Stomach (tissue), 9 donors: ENCODE results near the gene TNFRSF8. TPM values are rescaled to one million over a fixed set of nuclear protein-coding genes. Genes with fewer than 3 reads are reported as not detected.
A peak's percentile ranks its signal among the peaks of the same experiment; 100 is the strongest.

Experiments used
- DNase-seq, 2 donors: peaks; one replicate each; pipeline versions ENCODE4 v3.0.0 to v3.0.0-alpha.2; 2013 to 2019
- H3K27ac ChIP-seq, 5 donors: fragments of 200-600 bp in 4 of 5; sonication (generic) in 4 of 5; one replicate each; pipeline ENCODE4 v1.5.1; 2013 to 2019; ENCODE audit warnings: mild to moderate bottlenecking in 1 of 5, moderate library complexity in 1 of 5
- H3K27me3 ChIP-seq, 3 donors: fragments of 200-600 bp; sonication (generic); one replicate each; pipeline ENCODE4 v1.5.1; 2017 to 2019; ENCODE audit warnings: mixed run types in 1 of 3
- H3K36me3 ChIP-seq, 4 donors: fragments of 200-600 bp; sonication (generic); 1 replicate in 3 of 4; 2 replicates in 1 of 4; pipeline ENCODE4 v1.5.1; 2016 to 2019
- H3K4me1 ChIP-seq, 4 donors: fragments of 200-600 bp; sonication (generic); one replicate each; pipeline ENCODE4 v1.5.1; 2016 to 2019
- H3K4me3 ChIP-seq, 4 donors: fragments of 200-600 bp; sonication (generic) in 3 of 4; one replicate each; pipeline ENCODE4 v1.5.1; 2016 to 2019; ENCODE audit warnings: mild to moderate bottlenecking in 1 of 4
- H3K9me3 ChIP-seq, 4 donors: fragments of 200-600 bp; sonication (generic); one replicate each; pipeline ENCODE4 v1.5.1; 2016 to 2019
- EP300 ChIP-seq: sonication (generic); formaldehyde crosslinking; IDR thresholded peaks from one replicate; pipeline ENCODE4 v1.6.1; 2017; ENCODE audit warnings: antibody characterized with exemption
- POLR2A ChIP-seq, 4 donors: fragments of 450-650 bp; IDR thresholded peaks; one replicate each; pipeline ENCODE4 v1.6.1; 2016; ENCODE audit warnings: antibody characterized with exemption in 4 of 4, control low read depth in 2 of 4, mild to moderate bottlenecking in 1 of 4, moderate library complexity in 1 of 4
- POLR2AphosphoS5 ChIP-seq, 3 donors: sonication (generic); formaldehyde crosslinking; IDR thresholded peaks; one replicate each; pipeline ENCODE4 v1.6.1; 2016; ENCODE audit warnings: antibody characterized with exemption in 3 of 3
- WGBS, 5 donors: extraction: QIAGEN DNeasy Blood & Tissue Kit in 3 of 5; methylation state at CpG; one replicate each; pipeline versions ENCODE4 v1.1.5 to v1.1.7; 2013 to 2018; 5-methylcytosine and 5-hydroxymethylcytosine counted together
- intact Hi-C: fragments of 100-400 bp; cut with DNase I; formaldehyde crosslinking; loops from one replicate; pipeline ENCODE4 v1.15.1; 2023; ENCODE audit warnings: low total_unique reads
- polyA plus RNA-seq, 3 donors: library from polyadenylated mRNA; stranded (reverse); fragments of 200-250 nt; gene quantifications; one replicate each; pipeline ENCODE4 v1.2.3, GENCODE V29; 2013
- total RNA-seq, 5 donors: library from RNA; depleted of rRNA; stranded (reverse); fragments of >200 nt; gene quantifications; one replicate each; pipeline versions ENCODE4 v1.1.0 to v1.2.3, GENCODE V29; 2014 to 2016
- TF ChIP-seq, protein P1 (sequence below), 7 experiments: fragments of 450-650 bp in 4 of 7; fragments of 200-600 bp in 3 of 7; sonication (generic) in 3 of 7; IDR thresholded peaks; one replicate each; pipeline ENCODE4 v1.5.1; 2016 to 2019; ENCODE audit warnings: antibody characterized with exemption in 7 of 7, control low read depth in 2 of 7, mild to moderate bottlenecking in 1 of 7
- donor health status: healthy with polysubstance abuse.
- donor health status: Bipolar disorder and iron deficiency.
- donor health status: healthy.

Gene TNFRSF8
- total and polyA plus RNA-seq, 8 donors, result 0.18 to 2.1 (median 0.88) TPM; not detected in 2

DNA sequence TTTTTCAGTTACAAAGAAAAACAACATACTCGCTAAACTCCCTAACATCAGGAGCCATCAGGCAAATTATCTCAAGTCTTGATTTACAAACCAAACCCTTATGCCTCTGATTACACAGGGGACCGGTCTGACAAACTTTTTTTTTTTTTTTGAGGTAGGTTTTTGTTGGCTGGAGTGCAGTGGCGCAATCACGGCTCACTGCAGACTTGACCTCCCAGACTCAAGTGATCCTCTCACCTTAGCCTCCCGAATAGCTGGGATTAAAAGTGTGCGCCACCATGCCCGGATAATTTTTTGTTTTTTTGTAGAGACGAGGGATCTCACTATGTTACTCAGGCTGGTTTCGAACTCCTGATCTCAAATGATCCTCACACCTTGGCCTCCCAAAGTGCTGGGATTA is 47.6 kb upstream of the TNFRSF8 start:
- WGBS, 5 donors, result 65 to 78% (median 76%) methylated on average over 9 of the region's 9 CpGs
- no peaks in the 10 kb centered on the region for H3K27me3 ChIP-seq
- intact Hi-C loops, result no loop called here
- peaks cover 6 to 13% (median 10%) of the 10 kb centered on the region in 4 donors for H3K4me1 ChIP-seq
- no peak for DNase-seq
- H3K9me3 ChIP-seq, result no peaks in the 10 kb centered on the region
- H3K27ac ChIP-seq, result peak overlapping the region in 3 of 5 donors; percentile 46
- no peak overlapping the region for H3K4me3 ChIP-seq
- peaks cover 23 to 41% (median 35%) of the 10 kb centered on the region in 4 donors for H3K36me3 ChIP-seq
- TF ChIP-seq POLR2AphosphoS5 (IDR thresholded peaks at IDR 0.05) (no peak), POLR2A (IDR thresholded peaks at IDR 0.05) (no peak), EP300 (no peak)
- TF ChIP-seq, protein P1, sequence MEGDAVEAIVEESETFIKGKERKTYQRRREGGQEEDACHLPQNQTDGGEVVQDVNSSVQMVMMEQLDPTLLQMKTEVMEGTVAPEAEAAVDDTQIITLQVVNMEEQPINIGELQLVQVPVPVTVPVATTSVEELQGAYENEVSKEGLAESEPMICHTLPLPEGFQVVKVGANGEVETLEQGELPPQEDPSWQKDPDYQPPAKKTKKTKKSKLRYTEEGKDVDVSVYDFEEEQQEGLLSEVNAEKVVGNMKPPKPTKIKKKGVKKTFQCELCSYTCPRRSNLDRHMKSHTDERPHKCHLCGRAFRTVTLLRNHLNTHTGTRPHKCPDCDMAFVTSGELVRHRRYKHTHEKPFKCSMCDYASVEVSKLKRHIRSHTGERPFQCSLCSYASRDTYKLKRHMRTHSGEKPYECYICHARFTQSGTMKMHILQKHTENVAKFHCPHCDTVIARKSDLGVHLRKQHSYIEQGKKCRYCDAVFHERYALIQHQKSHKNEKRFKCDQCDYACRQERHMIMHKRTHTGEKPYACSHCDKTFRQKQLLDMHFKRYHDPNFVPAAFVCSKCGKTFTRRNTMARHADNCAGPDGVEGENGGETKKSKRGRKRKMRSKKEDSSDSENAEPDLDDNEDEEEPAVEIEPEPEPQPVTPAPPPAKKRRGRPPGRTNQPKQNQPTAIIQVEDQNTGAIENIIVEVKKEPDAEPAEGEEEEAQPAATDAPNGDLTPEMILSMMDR (IDR thresholded peaks at IDR 0.05), result no peak

GRCh38 chr1:12016182-12016581 is 46.9 kb upstream of the TNFRSF8 start:
- intact Hi-C loops, result no loop called here
- Histone ChIP-seq H3K4me3 (no peak overlapping the region), H3K27ac (no peak overlapping the region), H3K36me3 (peaks cover 16 to 35% (median 28%) of the 10 kb centered on the region in 4 donors), H3K9me3 (no peaks in the 10 kb centered on the region), H3K4me1 (peaks cover 8 to 18% (median 13%) of the 10 kb centered on the region in 4 donors), H3K27me3 (no peaks in the 10 kb centered on the region)
- TF ChIP-seq EP300 (no peak), POLR2A (IDR thresholded peaks at IDR 0.05) (no peak), POLR2AphosphoS5 (IDR thresholded peaks at IDR 0.05) (no peak)
- TF ChIP-seq, protein P1 (IDR thresholded peaks at IDR 0.05), result no peak
- no peak for DNase-seq
- WGBS, 5 donors, result 77 to 100% (median 92%) methylated on average over 3 of the region's 3 CpGs

DNA sequence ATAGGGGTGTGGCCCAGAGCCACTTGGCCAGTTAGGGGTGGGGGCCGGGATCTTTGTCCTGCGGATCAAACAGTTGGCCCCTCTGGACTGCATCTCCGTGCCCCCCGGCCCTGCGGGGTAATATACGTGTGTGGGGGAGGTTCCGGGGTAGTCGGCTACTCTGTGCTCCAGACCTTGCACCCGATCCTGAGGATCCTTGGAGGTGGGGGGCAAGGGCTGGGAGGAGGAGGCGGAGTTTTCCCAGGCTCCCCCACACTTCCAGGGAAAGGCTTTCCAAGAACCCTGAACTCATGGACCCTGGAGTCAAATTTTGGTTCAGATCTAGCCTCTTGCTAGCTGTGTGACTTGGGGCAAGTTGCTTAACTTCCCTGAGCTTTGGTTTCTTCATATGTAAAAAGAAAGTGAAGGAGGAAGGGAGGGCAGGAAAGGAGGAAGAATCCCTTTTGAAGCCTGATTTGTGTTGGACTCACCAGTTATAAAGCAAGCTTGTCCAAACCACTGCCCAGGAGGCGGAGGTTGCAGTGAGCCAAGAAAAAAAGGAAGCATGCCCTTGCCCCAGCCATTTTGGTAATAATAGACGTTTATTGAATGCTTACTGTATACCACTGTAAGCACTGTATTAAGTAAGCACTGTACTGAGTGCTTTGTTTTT is 43.1 kb upstream of the TNFRSF8 start:
- DNase-seq, result no peak

DNA sequence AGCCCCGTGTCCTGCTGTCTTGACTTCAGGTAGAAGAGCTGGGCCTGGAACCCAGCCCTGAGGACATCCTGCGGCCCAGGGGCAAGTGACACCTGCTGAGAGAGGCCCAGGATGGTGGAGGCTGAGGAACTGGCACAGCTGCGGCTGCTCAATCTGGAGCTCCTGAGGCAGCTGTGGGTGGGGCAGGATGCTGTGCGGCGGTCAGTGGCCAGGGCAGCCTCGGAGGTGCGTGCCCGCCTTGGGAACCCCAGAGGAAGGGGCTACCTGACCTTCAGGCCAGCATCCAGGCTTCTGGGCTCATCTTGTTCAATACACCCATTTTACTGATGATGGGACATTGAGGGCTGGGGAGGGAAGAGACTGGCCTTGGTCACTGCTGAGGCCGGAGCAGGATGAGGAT is 41.5 kb upstream of the TNFRSF8 start:
- no peaks in the 10 kb centered on the region for H3K9me3 ChIP-seq
- WGBS, 5 donors, result 90 to 96% (median 95%) methylated on average over 1 to 9 of the region's 9 CpGs

More for the DNA sequence above, 43.1 kb upstream of the TNFRSF8 start:
- peaks cover 8 to 23% (median 13%) of the 10 kb centered on the region in 4 donors for H3K4me1 ChIP-seq
- TF ChIP-seq EP300, result no peak
- TF ChIP-seq POLR2A (IDR thresholded peaks at IDR 0.05), result no peak
- TF ChIP-seq POLR2AphosphoS5 (IDR thresholded peaks at IDR 0.05), result no peak
- TF ChIP-seq, protein P1 (IDR thresholded peaks at IDR 0.05), result no peak
- no peaks in the 10 kb centered on the region for H3K9me3 ChIP-seq
- H3K4me3 ChIP-seq, result peak overlapping the region; percentile 85 to 94 (median 91)
- peaks cover 6 to 35% (median 33%) of the 10 kb centered on the region in 4 donors for H3K36me3 ChIP-seq
- intact Hi-C loops, result no loop called here
- 5 to 11% (median 7%) methylated on average over 10 to 12 of the region's 12 CpGs for whole genome bisulfite sequencing, 5 donors
- H3K27me3 ChIP-seq, result no peaks in the 10 kb centered on the region
- peak overlapping the region; percentile 74 to 89 (median 89) for H3K27ac ChIP-seq

More for the DNA sequence above, 41.5 kb upstream of the TNFRSF8 start:
- Histone ChIP-seq H3K27ac (no peak overlapping the region), H3K4me3 (no peak overlapping the region), H3K27me3 (no peaks in the 10 kb centered on the region), H3K4me1 (peaks cover 8 to 23% (median 13%) of the 10 kb centered on the region in 4 donors), H3K36me3 (peaks cover 13 to 52% (median 50%) of the 10 kb centered on the region in 4 donors)
- intact Hi-C loops, result no loop called here
- no peak for TF ChIP-seq POLR2A (IDR thresholded peaks at IDR 0.05)
- no peak for TF ChIP-seq POLR2AphosphoS5 (IDR thresholded peaks at IDR 0.05)
- TF ChIP-seq, protein P1 (IDR thresholded peaks at IDR 0.05), result no peak
- no peak for TF ChIP-seq EP300
- no peak for DNase-seq
